ENCODE data around the gene TMEM52. TPM values are rescaled to one million over a fixed set of nuclear protein-coding genes. Genes with fewer than 3 reads are reported as not detected.

The TMEM52 gene
- total and polyA plus RNA-seq, 2 of the 8 experiments (the other 6 are each of a cell fraction or from before 2014, with no cell fraction given) = 14.6 to 30.2 TPM

DNA sequence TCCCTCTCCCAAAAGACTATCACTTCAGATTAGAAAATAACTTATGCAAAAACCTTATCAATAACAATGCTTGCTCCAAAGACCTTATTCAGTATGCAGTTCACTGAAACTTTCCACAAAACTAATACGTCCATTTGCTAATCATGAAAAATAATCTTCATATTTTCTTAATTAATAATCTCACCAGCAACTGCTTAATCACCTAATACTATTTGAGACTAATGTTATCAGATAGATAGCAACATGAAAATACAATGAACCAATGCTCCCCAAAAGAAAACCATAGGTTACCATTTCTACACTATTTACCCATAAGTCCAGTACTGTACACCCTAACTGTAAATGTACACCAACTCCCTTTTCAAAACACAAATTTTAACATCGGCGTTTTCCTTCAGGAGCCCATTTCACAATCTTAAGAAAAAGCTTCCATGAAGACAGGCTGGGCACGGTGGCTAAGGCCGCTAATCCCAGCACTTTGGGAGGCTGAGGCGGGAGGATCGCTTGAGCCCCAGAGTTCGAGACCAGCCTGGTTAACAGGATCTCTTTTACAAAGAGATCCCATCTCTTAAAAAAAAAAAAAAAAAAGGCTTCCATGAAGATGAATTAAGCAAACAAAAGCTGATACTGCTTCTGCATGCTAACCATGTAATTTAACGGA, 29.9 kb downstream of the TMEM52 start:
- 44% methylated on average over 9 of the region's 9 CpGs; no CpG with 5 or more reads in 1 of the 2 experiments for WGBS, 2 experiments (ENCODE audit: extremely low coverage in 1 of 2, insufficient coverage in 1 of 2, insufficient read length in 1 of 2, insufficient replicate concordance in 2 of 2, low coverage in 1 of 2, low lambda C conversion rate in 2 of 2, missing lambda C conversion rate in 1 of 2)
- DNase-seq (ENCODE audit: low read depth in 1 of 2, low spot score in 2 of 2) (no peak), FAIRE-seq (no peak)
- no peak overlapping the region for H2AK5ac ChIP-seq (ENCODE audit: low read depth, low read length)
- no peak overlapping the region for H2BK20ac ChIP-seq (ENCODE audit: low read length)
- peaks cover 44 to 59% of the 10 kb centered on the region in 2 experiments for H3K79me2 ChIP-seq (ENCODE audit: control insufficient read depth in 1 of 2, insufficient read depth in 2 of 2, low read length in 2 of 2)
- peaks cover 0 to 12% (median 8%) of the 10 kb centered on the region in 4 experiments; a peak in 6 of 7 replicates for H3K4me1 ChIP-seq (replicated peaks in 1 of 4; ENCODE audit: control insufficient read depth in 3 of 4, insufficient read depth in 4 of 4, low read length in 3 of 4)
- peaks cover 9% of the 10 kb centered on the region in 2 experiments for H4K20me1 ChIP-seq (replicated peaks in 1 of 2; ENCODE audit: control insufficient read depth in 1 of 2, insufficient read depth in 2 of 2, low read length in 2 of 2)
- H3K4ac ChIP-seq (replicated peaks; ENCODE audit: insufficient read length, low read depth, low read length) = no peak overlapping the region
- no peak overlapping the region for H4K5ac ChIP-seq (ENCODE audit: insufficient read length, low read depth, low read length)
- peaks cover 7% of the 10 kb centered on the region; the same call in 1 of the 2 replicates for H3K23me2 ChIP-seq (ENCODE audit: low read depth, low read length)
- no peak overlapping the region for H4K8ac ChIP-seq (ENCODE audit: extremely low read depth, insufficient read depth, low read length)
- H3K18ac ChIP-seq (ENCODE audit: extremely low read depth, low read length) = no peak overlapping the region
- H2BK15ac ChIP-seq (ENCODE audit: low read length) = no peak overlapping the region
- peak overlapping the region; percentile 70 to 94 (median 88); a peak in 4 of 7 replicates for H3K9ac ChIP-seq (replicated peaks in 1 of 4; ENCODE audit: extremely low read depth in 1 of 4, low read depth in 3 of 4, low read length in 3 of 4)
- H3K36me3 ChIP-seq (ENCODE audit: control insufficient read depth in 2 of 4, insufficient read depth in 4 of 4, low read length in 3 of 4) = no peaks in the 10 kb centered on the region
- no peak overlapping the region for H3K14ac ChIP-seq (ENCODE audit: insufficient read length)
- H4K91ac ChIP-seq (replicated peaks; ENCODE audit: insufficient read length, low read length) = no peak overlapping the region
- H3K4me3 ChIP-seq (ENCODE audit: extremely low read depth in 1 of 4, insufficient read depth in 2 of 4, low read depth in 3 of 4, low read length in 4 of 4) = peak overlapping the region; percentile 76 to 98 (median 89)
- no peak overlapping the region for H3K23ac ChIP-seq (ENCODE audit: insufficient read length)
- POLR2A ChIA-PET (ENCODE audit: partially characterized antibody) = interaction anchor here (0.8 to 4.9 kb wide), 9 partner anchors 9 to 110 kb away, joined by 3 to 32 read pairs (median 15); partner anchors contain the start of gene NADK
- no peak overlapping the region for H2BK12ac ChIP-seq (ENCODE audit: low read depth, low read length)
- peak overlapping the region; percentile 65 to 73 for H3K4me2 ChIP-seq (ENCODE audit: insufficient read depth in 1 of 2, low read depth in 2 of 2, low read length in 2 of 2)
- no peaks in the 10 kb centered on the region for H3K9me3 ChIP-seq (ENCODE audit: insufficient read depth in 2 of 2, low read depth in 1 of 2, low read length in 1 of 2)
- no peak overlapping the region for H2AFZ ChIP-seq (ENCODE audit: low read length)
- CTCF ChIA-PET (ENCODE audit: partially characterized antibody) = interaction anchor here (0.6 to 1.6 kb wide), 2 partner anchors 157 to 1835 kb away, joined by 3 to 4 read pairs; no protein-coding TSS in a partner anchor
- H2BK5ac ChIP-seq (ENCODE audit: low read depth, low read length) = no peak overlapping the region
- H3K27me3 ChIP-seq (replicated peaks in 1 of 4; ENCODE audit: control insufficient read depth in 3 of 4, extremely low read depth in 1 of 4, insufficient read depth in 3 of 4, low read length in 3 of 4) = no peaks in the 10 kb centered on the region; a peak in 3 of 7 replicates
- H2BK120ac ChIP-seq (replicated peaks; ENCODE audit: low read depth, low read length) = no peak overlapping the region
- no peaks in the 10 kb centered on the region; the same call in 1 of the 2 replicates for H3K79me1 ChIP-seq (ENCODE audit: low read depth, low read length)
- no peak overlapping the region for H3K27ac ChIP-seq (ENCODE audit: low read depth, low read length)
- H3K56ac ChIP-seq (replicated peaks; ENCODE audit: insufficient read length, low read depth, low read length) = no peak overlapping the region
- TF ChIP-seq EZH2 (IDR thresholded peaks at IDR 0.05; ENCODE audit: low read depth, low read length, severe bottlenecking) = no peak
- TF ChIP-seq TAF7 (optimal IDR thresholded peaks at IDR 0.05; ENCODE audit: borderline replicate concordance, low read depth, low read length) = no peak
- no peak for TF ChIP-seq SIRT6 (IDR thresholded peaks at IDR 0.05; ENCODE audit: low read length)
- no peak for TF ChIP-seq HDAC2 (IDR thresholded peaks at IDR 0.05; ENCODE audit: borderline replicate concordance in 1 of 2, low read depth in 2 of 2, low read length in 2 of 2)
- no peak for TF ChIP-seq FOSL1 (IDR thresholded peaks at IDR 0.05; ENCODE audit: insufficient read depth, low read depth, low read length)
- TF ChIP-seq EP300 (IDR thresholded peaks at IDR 0.05; ENCODE audit: borderline replicate concordance in 1 of 2, low read depth in 2 of 2, low read length in 2 of 2) = no peak

Measured in H1 (cell line).